ELR (cell line): ENCODE results near the gene CCDC34.
"Not testable (repeated sequence)": the region's sequence is repeated elsewhere in the genome, so short reads cannot be mapped to it uniquely, and the experiment has no call there.

Experiments used
- DNase-seq: peaks from one replicate; pipeline ENCODE4 v3.0.0-alpha.2; 2015; ENCODE audit warnings: low read depth

The CCDC34 gene

DNA sequence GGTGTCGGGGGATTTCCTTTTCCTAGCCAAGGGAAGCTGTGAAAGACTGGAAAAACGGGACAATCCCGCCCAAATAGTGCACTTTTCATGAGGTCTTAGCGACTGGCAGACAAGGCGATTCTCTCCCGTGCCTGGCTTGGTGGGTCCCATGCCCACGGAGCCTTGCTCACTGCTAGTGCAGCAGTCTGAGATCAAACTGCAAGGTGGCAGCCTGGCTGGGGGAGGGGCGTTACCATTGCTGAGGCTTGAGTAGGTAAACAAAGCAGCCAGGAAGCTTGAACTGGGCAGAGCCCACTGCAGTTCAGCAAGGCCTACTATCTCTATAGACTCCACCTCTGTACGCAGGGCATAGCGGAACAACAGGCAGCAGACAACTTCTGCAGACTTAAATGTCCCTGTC is 41.7 kb downstream of the CCDC34 start:
- not testable (repeated sequence) for DNase-seq

DNA sequence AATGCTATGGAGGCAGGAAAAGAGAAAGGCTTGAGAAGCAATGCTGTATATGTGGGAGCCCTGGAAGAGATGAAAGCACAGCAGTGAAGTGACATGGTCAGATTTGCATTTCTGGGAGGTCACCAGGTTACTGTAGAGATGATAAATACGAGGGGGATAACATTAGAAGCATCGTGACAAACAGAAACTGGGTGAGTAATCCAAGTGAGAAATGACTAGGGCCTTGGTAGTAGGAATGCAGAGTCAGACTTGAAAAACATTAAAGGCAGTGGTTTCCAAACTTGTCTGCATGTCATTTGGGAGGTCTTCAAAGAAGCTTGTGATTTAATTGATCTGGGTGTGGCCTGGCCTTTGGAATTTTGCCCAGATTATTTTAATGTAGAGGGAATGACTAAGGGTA is 43.9 kb downstream of the CCDC34 start:
- DNase-seq = peak; percentile 80

GRCh38 chr11:27317751-27318150 is 45.3 kb downstream of the CCDC34 start:
- DNase-seq = peak; percentile 81

GRCh38 chr11:27315836-27316235 is 47.2 kb downstream of the CCDC34 start:
- no peak for DNase-seq

DNA sequence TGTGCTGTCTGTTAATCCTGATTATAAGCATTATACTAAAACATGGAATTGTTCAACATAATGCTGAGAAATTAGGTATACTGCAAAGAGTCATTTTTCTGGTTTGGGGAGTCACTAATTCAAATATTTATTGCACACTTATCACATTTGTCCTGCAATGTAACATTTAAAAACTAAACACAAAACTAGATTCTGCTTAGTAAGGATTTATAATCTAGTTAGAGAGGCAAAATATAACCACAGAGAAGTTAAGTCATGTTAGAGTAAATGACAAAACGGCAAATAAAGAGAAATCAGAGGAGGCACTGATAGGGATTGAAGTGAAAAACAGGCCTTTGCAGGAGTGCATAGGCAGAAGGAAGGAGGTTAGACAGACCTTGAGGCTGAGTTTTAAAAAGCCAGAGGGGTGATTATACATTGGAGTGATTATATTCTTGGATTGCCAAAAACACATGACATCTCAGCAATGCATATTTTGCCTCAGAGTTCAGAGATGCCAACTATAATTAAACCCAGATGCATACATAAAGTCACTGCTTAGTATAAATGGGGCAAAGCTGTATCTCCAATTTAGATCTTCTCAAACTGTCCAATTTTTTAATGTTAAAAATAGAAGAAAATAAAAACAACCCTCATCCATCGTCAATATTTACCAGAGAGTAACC is 49.7 kb downstream of the CCDC34 start:
- no peak for DNase-seq

DNA sequence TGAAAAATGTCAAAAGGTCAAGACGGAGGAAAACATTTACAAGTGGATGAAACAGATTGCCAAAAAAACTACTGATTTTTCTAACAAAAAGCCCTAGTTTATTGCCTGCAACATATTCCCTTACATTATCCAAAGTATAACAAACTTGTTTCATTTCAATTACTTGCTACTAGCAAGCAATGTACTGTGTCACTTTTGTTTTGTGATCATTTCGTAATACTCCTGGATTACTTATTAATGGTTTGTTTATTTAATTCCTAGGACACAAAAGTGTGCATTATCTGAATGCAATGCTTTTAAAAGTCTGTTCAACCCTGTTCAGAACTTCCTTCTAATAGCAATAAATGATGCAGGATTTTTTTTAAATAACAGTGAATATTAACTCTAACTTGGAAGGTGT is 50.9 kb downstream of the CCDC34 start:
- DNase-seq = no peak

DNA sequence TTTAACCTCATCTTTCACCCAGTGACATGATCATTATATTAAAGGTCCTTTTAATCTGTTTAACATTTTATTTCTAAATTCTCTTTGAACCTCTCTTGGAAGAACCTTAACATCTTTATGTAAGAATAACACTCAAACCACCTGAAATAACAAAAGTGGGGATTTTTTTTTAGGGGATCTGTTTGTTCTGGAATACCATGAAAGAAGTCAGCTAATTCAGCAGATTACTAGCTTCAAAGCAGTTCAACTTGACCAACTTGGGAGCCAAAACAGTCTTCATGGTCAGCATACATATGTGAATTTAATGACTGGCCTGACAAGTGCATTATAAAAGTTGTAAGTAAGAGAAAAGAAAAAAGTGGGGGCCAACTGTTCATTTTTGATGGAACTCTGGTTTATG is 52.3 kb downstream of the CCDC34 start:
- DNase-seq = no peak

DNA sequence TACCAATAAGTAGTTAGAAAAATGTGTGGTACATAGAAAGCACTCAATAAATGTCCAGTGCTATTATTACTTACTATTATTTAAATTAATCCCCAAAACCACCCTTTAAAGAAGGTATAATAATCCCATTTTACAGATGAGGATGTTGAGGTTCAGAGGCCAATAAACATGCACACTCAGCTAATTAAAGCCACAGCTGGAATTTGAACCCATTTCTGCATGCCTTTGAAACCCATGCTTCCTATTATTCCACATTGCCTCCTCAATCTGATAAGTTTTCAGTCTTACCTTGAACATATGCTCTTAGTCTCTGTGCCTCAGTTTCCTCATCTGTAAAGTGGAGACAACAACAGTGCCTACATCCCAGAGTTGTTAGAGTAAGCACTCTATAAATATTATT is 52.8 kb downstream of the CCDC34 start:
- no peak for DNase-seq

- no peak for DNase-seq
Measured at GRCh38 chr11:27309046-27309445, 54.0 kb downstream of the CCDC34 start.

DNA sequence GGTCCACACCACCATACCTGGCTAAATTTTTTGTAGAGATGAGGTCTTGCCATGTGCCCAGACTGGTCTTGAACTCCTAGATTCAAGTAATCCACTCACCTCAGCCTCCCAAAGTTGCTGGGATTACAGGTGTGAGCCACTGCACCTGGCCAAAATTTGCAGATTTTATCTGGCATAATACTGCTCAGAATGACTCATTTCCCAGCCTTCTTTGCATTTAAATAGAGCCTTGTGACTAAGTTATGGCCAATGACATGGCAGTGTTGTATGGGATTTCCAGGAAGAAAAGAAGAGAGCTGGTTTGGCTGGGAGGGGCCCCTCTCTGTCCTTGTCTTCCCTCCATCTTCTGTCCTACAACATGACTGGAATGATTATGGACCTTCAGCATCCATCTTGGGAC is 55.8 kb downstream of the CCDC34 start:
- no peak for DNase-seq

- DNase-seq = no peak
Measured at GRCh38 chr11:27305751-27306150, 57.3 kb downstream of the CCDC34 start.

DNA sequence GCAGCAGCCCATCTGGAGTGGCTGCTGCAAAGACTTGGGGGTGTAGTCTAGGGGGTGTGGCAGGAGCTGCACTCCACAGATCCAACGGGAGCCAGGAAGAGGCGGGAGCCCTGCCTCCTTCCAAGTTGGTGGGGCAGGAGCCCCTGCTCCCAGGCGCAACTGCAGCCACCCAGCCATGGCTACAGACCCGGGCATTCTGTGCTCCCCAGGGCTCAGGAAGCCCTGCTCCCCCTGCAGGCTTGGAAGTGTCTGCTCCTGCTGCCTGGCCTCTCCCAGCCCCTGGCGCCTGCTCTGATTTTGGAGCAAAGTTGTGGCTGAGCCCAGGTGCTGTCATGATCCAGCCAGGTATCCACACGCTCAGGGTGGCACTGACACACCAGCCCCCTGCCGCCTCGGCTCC is 58.5 kb downstream of the CCDC34 start:
- DNase-seq = no peak

GRCh38 chr11:27303903-27304302 is 59.1 kb downstream of the CCDC34 start:
- DNase-seq = no peak

DNA sequence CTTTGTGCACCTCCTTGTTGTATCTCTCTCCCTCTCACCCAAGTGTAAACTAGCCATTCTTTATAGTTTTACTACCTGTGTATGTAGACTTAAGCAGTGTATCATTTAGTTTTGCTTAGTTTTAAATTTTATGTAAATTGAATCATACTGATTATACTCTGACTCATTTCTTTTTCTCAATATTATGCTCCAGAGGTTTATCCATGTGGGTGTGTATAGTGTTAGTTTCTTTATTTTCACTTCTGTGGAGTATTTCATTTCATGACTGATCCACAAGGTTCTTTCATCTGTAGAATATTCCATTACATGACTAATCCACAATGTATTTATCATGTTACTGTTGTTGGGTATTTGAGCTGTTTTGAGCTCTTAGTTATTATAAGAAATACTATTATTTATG is 62.0 kb downstream of the CCDC34 start:
- peak; percentile 11 for DNase-seq

DNA sequence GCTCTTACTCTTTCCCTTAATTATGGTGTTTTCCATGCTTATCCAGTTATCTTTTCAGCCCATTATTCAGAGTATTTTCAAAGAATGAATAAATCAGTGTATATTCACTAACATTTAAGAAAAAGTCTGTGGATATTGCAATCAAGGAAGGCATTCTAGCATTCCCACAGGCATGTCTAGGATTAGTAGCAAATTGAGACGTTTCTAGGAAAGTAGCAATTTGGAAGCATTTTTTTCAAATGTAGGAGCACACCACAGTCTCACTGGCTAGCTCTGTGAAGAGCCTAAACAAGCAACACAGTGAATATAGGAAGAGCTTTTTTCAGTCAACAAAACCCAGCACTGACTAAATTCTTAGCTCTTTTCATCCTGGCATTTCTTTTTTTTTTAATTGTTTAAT is 65.4 kb downstream of the CCDC34 start:
- DNase-seq = no peak

DNA sequence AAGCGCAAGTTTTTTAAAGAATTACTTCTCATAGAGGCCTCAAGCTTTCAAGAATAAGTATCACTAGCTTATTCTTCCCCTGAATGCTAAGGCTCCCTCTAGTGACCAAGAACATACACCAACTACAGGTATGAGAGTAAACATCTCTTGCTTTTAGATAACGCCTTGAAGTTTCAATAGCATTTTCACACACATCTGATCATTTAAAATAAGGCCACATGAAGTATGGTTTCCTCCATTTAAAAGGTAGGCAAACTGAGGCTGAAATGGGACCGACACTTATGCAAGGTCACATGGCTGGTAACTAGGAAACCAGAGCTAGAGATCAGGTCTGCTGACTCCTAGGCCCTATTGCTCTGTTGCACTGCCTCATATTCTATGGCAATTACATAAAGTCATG is 66.5 kb downstream of the CCDC34 start:
- DNase-seq = peak; percentile 72

DNA sequence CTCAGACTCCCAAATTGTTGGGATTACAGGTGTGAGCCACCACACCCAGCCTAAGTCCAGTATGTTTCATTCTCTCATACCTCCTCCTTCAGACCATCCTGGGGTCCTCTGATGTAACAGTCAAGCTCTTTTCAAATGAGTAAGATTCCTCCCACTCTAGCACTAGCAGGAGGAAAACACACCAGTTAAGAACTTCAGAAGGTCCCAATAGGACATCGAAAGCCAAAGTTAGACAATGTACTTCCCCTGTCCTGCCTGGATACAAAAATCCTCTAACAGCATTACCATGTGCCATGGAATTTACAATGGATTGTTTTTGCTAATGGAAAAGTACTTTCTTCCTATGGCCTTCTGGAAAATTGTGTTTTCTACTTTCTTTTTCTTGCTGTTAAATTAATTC is 67.1 kb downstream of the CCDC34 start:
- DNase-seq = no peak

- no peak for DNase-seq
Measured at GRCh38 chr11:27294654-27295053, 68.4 kb downstream of the CCDC34 start.

- peak; percentile 77 for DNase-seq
Measured at GRCh38 chr11:27293515-27294417, 69.2 kb downstream of the CCDC34 start.

- no peak for DNase-seq
Measured at GRCh38 chr11:27292637-27293010, 70.4 kb downstream of the CCDC34 start.

DNA sequence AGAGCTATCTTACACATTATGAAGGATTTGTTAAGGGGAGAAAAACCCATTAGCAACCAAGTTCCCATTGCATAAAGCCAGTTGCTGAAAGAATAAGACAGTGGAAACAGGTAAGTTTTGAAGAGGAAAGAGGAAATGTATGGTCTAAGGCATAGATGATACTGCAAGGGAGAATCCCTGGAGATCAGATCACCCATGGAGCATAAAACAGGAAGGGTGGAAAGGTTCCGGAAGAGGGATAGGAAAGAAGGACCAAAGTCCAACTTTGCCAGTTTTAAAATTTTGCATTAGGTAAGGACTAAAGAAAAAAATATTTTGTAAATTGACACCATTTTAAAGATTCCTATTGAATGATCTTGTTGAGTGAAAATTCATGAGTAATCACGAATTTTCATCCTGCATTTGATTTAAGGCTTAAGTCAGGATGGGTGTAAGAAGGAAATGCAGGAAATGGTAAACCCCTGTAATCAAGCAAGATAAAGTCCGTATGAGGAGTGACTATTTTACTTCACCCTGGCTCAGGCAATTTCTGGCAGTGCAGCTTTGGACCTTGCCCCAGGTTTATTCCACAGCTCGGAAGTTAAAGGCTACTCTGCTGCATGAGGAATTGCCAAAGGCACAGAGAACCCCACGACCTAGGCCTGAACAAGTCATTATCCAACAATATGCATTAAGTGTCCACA is 70.9 kb downstream of the CCDC34 start:
- peak; percentile 6 for DNase-seq

DNA sequence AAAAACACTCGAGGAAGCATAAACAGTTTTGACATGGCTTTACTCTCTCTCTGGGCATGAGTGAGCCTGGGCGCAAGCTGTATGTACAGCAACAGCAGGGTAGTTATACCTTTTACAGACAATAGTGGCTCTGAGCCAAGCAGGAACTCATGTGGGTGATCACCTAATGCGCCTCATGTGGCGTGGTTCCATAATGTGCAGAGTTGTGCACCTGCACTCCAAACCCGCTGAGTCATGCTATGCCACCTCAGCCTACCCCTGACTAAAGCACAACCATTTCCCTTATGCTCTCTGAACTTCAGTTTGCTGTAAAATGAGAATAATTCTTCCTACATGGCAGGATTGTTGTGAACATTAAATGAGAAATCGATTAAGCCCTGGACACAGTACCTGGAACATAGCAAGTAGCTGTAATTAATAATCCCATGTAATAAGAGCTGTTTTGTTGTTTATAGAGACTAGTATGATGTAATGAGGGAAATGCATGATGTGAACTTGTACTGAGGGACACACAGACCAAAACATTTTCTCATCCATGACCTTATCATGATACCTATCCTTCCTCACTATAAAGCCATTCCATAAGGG is 71.6 kb downstream of the CCDC34 start:
- DNase-seq = peak; percentile 23
